NK-92 (cell line): ENCODE data around the gene DCPS.
"Not testable (repeated sequence)": the region's sequence is repeated elsewhere in the genome, so short reads cannot be mapped to it uniquely, and the experiment has no call there.

Experiments used
- DNase-seq: peaks from one replicate; lab custom pipeline; 2025; ENCODE audit not compliant: unreplicated experiment; lab: John Stamatoyannopoulos, UW

DCPS gene

GRCh38 chr11:126303623-126304456 lies at the start of gene DCPS:
DCPS (plus strand) TSS chr11:126304060; CDS start chr11:126304081, 21 bp downstream.
- DNase-seq: peak; percentile 15

- no peak for DNase-seq
Observed at GRCh38 chr11:126254819-126255218, 49.0 kb upstream of the DCPS start.

GRCh38 chr11:126255507-126255906 lies 48.4 kb upstream of the DCPS start:
- DNase-seq: not testable (repeated sequence)

- no peak for DNase-seq
Observed at GRCh38 chr11:126256216-126256615, 47.6 kb upstream of the DCPS start.

- DNase-seq: no peak
Observed at GRCh38 chr11:126257144-126257543, 46.7 kb upstream of the DCPS start.

GRCh38 chr11:126257764-126258163 lies 46.1 kb upstream of the DCPS start:
- DNase-seq: no peak

- no peak for DNase-seq
Observed at GRCh38 chr11:126262216-126262615, 41.6 kb upstream of the DCPS start.

GRCh38 chr11:126263489-126263888 lies 40.4 kb upstream of the DCPS start:
- no peak for DNase-seq

GRCh38 chr11:126265811-126266210 lies 38.0 kb upstream of the DCPS start:
- DNase-seq: no peak

- DNase-seq: no peak
Observed at GRCh38 chr11:126267650-126268049, 36.2 kb upstream of the DCPS start.

GRCh38 chr11:126268361-126268707 lies 35.5 kb upstream of the DCPS start:
- no peak for DNase-seq

- DNase-seq: peak; percentile 95
Observed at GRCh38 chr11:126268708-126269579, 34.9 kb upstream of the DCPS start, which contains the start of the genes FOXRED1 and SRPRA. FOXRED1 (plus strand) TSS chr11:126269154; CDS start chr11:126269207, 53 bp downstream. SRPRA (minus strand) TSS chr11:126268895; CDS start chr11:126268804, 91 bp downstream.

GRCh38 chr11:126277322-126277721 lies 26.5 kb upstream of the DCPS start:
- DNase-seq: no peak

GRCh38 chr11:126277780-126278179 lies 26.1 kb upstream of the DCPS start:
- DNase-seq: no peak

GRCh38 chr11:126279191-126279590 lies 24.7 kb upstream of the DCPS start:
- DNase-seq: no peak

GRCh38 chr11:126280595-126280994 lies 23.3 kb upstream of the DCPS start:
- DNase-seq: no peak

- DNase-seq: no peak
Observed at GRCh38 chr11:126281245-126281644, 22.6 kb upstream of the DCPS start.

GRCh38 chr11:126281666-126282175 lies 22.1 kb upstream of the DCPS start:
- DNase-seq: no peak

GRCh38 chr11:126282361-126282735 lies 21.5 kb upstream of the DCPS start:
- DNase-seq: no peak

- no peak for DNase-seq
Observed at GRCh38 chr11:126282736-126283591, 20.9 kb upstream of the DCPS start, which contains the start of gene TIRAP. TIRAP (plus strand) TSS chr11:126283093; CDS start chr11:126290895, 7,802 bp downstream.

GRCh38 chr11:126284829-126285228 lies 19.0 kb upstream of the DCPS start:
- DNase-seq: no peak
